ENCODE measurements around the gene UCP1.

- TF ChIP-seq CTCF (IDR thresholded peaks at IDR 0.05), result no peak
- TF ChIP-seq ZFX (IDR thresholded peaks at IDR 0.05; ENCODE audit: borderline replicate concordance), result no peak
Measured at GRCh38 chr4:140581078-140581477, 12.3 kb upstream of the UCP1 start.
